ENCODE results near the gene PPP1R3G. TPM values are rescaled to one million over a fixed set of nuclear protein-coding genes. Genes with fewer than 3 reads are reported as not detected.

The PPP1R3G gene
- 0.43 TPM for polyA plus RNA-seq (2012; ENCODE audit: insufficient read length, low read depth)

DNA sequence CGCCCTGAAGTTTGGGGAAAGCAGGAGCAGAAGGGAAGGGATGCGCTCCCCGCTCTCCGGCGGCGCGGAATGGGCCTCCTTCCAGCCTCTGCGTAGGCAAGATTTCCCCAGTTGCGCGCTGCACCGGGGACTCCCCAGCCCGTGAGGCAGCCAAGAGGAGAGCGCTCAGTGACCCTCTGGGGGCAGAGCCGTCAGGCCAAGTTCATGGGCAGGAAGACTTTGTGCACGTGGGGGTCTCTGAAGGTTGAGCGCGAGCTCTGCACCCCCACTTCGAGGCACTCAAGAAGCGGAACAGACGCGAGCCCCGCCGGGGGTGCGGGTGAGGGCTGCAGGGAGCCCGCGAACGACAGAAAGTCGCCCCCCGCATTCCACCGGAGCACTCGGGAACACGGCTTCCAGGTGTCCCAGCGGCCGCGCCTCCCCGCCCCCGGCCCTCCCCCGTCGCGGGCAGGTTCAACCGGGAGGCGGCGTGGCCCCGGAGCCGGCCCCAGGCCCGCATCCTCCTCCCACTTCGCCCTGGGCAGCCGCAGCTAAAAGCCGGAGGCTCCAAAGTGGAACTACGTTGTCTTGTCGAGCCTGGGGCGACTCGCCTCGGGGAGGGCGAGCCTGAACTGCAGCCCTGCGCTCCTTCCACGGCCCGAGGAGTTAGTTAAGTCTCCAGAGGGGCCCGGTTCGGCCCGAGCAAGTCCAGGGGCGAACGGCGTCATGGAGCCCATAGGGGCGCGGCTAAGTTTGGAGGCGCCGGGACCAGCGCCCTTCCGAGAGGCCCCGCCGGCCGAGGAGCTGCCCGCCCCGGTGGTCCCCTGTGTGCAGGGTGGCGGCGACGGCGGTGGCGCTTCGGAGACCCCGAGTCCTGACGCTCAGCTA is at the start of gene PPP1R3G:
Gene PPP1R3G (plus strand): TSS at position 561 of the 867 bp plus-strand sequence. CDS start 145 bp downstream, at position 706.
- TF ChIP-seq FOXP2 (optimal IDR thresholded peaks at IDR 0.05; ENCODE audit: borderline replicate concordance, extremely low read depth, extremely low read length, insufficient read depth) (no peak), POLR2AphosphoS5 (IDR thresholded peaks at IDR 0.05; ENCODE audit: low read depth, low read length) (no peak)
- TF ChIP-seq, protein P1, sequence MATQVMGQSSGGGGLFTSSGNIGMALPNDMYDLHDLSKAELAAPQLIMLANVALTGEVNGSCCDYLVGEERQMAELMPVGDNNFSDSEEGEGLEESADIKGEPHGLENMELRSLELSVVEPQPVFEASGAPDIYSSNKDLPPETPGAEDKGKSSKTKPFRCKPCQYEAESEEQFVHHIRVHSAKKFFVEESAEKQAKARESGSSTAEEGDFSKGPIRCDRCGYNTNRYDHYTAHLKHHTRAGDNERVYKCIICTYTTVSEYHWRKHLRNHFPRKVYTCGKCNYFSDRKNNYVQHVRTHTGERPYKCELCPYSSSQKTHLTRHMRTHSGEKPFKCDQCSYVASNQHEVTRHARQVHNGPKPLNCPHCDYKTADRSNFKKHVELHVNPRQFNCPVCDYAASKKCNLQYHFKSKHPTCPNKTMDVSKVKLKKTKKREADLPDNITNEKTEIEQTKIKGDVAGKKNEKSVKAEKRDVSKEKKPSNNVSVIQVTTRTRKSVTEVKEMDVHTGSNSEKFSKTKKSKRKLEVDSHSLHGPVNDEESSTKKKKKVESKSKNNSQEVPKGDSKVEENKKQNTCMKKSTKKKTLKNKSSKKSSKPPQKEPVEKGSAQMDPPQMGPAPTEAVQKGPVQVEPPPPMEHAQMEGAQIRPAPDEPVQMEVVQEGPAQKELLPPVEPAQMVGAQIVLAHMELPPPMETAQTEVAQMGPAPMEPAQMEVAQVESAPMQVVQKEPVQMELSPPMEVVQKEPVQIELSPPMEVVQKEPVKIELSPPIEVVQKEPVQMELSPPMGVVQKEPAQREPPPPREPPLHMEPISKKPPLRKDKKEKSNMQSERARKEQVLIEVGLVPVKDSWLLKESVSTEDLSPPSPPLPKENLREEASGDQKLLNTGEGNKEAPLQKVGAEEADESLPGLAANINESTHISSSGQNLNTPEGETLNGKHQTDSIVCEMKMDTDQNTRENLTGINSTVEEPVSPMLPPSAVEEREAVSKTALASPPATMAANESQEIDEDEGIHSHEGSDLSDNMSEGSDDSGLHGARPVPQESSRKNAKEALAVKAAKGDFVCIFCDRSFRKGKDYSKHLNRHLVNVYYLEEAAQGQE (IDR thresholded peaks at IDR 0.05; ENCODE audit: insufficient read depth in 1 of 2, low read depth in 2 of 2, low read length in 2 of 2), result no peak

DNA sequence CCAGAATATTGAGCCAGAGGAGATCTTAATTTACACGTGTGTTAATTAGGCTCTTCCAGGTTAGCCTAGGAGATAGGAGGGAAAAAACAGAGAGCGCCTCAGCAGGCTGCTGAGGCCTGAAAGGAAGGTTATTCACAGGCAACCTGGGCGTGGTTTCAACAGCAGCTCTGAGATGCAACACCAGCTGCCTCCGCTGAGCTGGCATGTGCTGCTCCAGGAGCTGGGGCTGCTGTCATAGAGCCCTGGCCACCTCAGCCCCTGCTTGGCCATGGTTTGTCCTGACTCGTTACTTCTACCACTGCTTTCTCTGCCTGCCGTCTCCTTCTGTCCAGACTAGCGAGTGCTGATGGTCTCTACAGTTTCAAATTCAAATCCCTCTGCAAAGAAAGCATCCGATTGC is 48.9 kb upstream of the PPP1R3G start:
- peak; percentile 27 for TF ChIP-seq FOXP2 (optimal IDR thresholded peaks at IDR 0.05; ENCODE audit: borderline replicate concordance, extremely low read depth, extremely low read length, insufficient read depth)
- TF ChIP-seq, protein P1 (IDR thresholded peaks at IDR 0.05; ENCODE audit: insufficient read depth in 1 of 2, low read depth in 2 of 2, low read length in 2 of 2), result no peak
- TF ChIP-seq SIN3A (IDR thresholded peaks at IDR 0.05; ENCODE audit: borderline replicate concordance, insufficient read depth, low read length), result no peak
- no peak for TF ChIP-seq TAF1 (IDR thresholded peaks at IDR 0.05; ENCODE audit: borderline replicate concordance, insufficient read depth, low read length)
- no peak for TF ChIP-seq POLR2AphosphoS5 (IDR thresholded peaks at IDR 0.05; ENCODE audit: low read depth, low read length)

DNA sequence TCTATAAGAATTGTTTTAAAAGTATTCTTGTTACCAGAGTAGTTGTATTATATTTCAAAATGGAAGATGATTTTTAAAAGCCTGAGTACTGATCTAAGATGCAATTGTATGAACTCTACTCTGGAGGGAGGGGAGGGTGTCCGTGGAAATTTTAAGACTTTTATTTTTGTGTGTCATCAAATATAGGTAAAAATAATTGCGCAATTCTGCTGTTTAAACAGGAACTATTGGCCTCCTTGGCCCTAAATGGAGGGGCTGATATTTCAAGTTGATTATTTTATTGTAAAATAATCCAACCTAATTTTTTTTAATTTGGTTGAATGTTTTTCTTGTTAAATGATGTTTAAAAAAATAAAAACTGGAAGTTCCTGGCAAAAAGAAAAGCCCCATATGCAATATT is 43.2 kb upstream of the PPP1R3G start:
- TF ChIP-seq, protein P1 (IDR thresholded peaks at IDR 0.05; ENCODE audit: insufficient read depth in 1 of 2, low read depth in 2 of 2, low read length in 2 of 2), result no peak
- no peak for TF ChIP-seq TAF1 (IDR thresholded peaks at IDR 0.05; ENCODE audit: borderline replicate concordance, insufficient read depth, low read length)
- no peak for TF ChIP-seq FOXP2 (optimal IDR thresholded peaks at IDR 0.05; ENCODE audit: borderline replicate concordance, extremely low read depth, extremely low read length, insufficient read depth)
- TF ChIP-seq SIN3A (IDR thresholded peaks at IDR 0.05; ENCODE audit: borderline replicate concordance, insufficient read depth, low read length), result no peak
- TF ChIP-seq POLR2AphosphoS5 (IDR thresholded peaks at IDR 0.05; ENCODE audit: low read depth, low read length), result no peak

DNA sequence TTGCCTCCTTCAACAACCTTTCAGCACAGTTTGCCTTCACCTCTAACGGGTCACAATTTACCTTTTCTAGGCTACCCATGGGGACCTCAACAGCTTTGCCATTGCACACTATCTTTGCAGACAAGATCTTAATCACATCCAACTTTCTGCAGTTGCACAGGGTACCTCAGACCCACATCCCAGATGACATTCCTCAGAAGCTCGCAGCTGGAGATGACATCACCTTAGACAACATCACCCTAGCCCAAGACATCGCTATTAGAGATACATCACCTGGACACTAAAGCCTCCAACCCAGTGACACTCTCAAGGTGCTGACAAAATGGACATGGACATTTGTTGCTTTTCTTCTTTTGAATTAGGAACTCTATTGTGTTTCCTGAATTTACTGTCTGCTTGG is 42.7 kb upstream of the PPP1R3G start:
- TF ChIP-seq TAF1 (IDR thresholded peaks at IDR 0.05; ENCODE audit: borderline replicate concordance, insufficient read depth, low read length), result no peak
- TF ChIP-seq FOXP2 (optimal IDR thresholded peaks at IDR 0.05; ENCODE audit: borderline replicate concordance, extremely low read depth, extremely low read length, insufficient read depth), result no peak
- TF ChIP-seq SIN3A (IDR thresholded peaks at IDR 0.05; ENCODE audit: borderline replicate concordance, insufficient read depth, low read length), result no peak
- no peak for TF ChIP-seq POLR2AphosphoS5 (IDR thresholded peaks at IDR 0.05; ENCODE audit: low read depth, low read length)
- TF ChIP-seq, protein P1 (IDR thresholded peaks at IDR 0.05; ENCODE audit: insufficient read depth in 1 of 2, low read depth in 2 of 2, low read length in 2 of 2), result no peak

All from PFSK-1 (cell line).